Activated naive CD8-positive, alpha-beta T cell treated with anti-CD3 and anti-CD28 coated beads, Interleukin-2, amount 10 ng/mL, durations not matched to agents 7 days and 5 days (primary cell): ENCODE data around the gene USP21. TPM values are rescaled to one million over a fixed set of nuclear protein-coding genes. Genes with fewer than 3 reads are reported as not detected.

Experiments
- ATAC-seq: fragments of 150-1000 bp; cut with Tn5 transposase; one replicate; pipeline ENCODE4 v1.10.0; 2021; ENCODE audit warnings: low read depth, moderate library complexity
- POLR2A ChIA-PET: fragments of 350-600 bp; sonication (Branson Sonifier 250); formaldehyde crosslinking; loops from one replicate; lab custom pipeline; 2021; ENCODE audit warnings: antibody characterized with exemption; lab: Charles Lee
- DNase-seq: peaks from one replicate; pipeline ENCODE4 v3.0.0; 2021
- H3K27ac Mint-ChIP-seq: one replicate; pipeline ENCODE4 v1.8.0; 2022; ENCODE audit warnings: mild to moderate bottlenecking, mixed read lengths
- H3K27me3 Mint-ChIP-seq: one replicate; pipeline ENCODE4 v1.8.0; 2022; ENCODE audit warnings: mild to moderate bottlenecking, moderate library complexity, mixed read lengths
- H3K36me3 Mint-ChIP-seq: one replicate; pipeline ENCODE4 v1.8.0; 2021; ENCODE audit warnings: mild to moderate bottlenecking, mixed read lengths
- H3K4me1 Mint-ChIP-seq: one replicate; pipeline ENCODE4 v1.8.0; 2021; ENCODE audit warnings: mixed read lengths
- H3K4me3 Mint-ChIP-seq: one replicate; pipeline ENCODE4 v1.8.0; 2022; ENCODE audit warnings: mild to moderate bottlenecking, moderate library complexity, mixed read lengths
- H3K9me3 Mint-ChIP-seq: one replicate; pipeline ENCODE4 v1.8.0; 2021; ENCODE audit warnings: mixed read lengths
- total RNA-seq, 2 experiments: library from RNA; stranded (reverse); gene quantifications; one replicate each; pipeline ENCODE4 v1.2.3, GENCODE V29; 2021

Gene USP21
- total RNA-seq, 2 experiments from 2014 or later, result 40.7 to 46.8 TPM

DNA sequence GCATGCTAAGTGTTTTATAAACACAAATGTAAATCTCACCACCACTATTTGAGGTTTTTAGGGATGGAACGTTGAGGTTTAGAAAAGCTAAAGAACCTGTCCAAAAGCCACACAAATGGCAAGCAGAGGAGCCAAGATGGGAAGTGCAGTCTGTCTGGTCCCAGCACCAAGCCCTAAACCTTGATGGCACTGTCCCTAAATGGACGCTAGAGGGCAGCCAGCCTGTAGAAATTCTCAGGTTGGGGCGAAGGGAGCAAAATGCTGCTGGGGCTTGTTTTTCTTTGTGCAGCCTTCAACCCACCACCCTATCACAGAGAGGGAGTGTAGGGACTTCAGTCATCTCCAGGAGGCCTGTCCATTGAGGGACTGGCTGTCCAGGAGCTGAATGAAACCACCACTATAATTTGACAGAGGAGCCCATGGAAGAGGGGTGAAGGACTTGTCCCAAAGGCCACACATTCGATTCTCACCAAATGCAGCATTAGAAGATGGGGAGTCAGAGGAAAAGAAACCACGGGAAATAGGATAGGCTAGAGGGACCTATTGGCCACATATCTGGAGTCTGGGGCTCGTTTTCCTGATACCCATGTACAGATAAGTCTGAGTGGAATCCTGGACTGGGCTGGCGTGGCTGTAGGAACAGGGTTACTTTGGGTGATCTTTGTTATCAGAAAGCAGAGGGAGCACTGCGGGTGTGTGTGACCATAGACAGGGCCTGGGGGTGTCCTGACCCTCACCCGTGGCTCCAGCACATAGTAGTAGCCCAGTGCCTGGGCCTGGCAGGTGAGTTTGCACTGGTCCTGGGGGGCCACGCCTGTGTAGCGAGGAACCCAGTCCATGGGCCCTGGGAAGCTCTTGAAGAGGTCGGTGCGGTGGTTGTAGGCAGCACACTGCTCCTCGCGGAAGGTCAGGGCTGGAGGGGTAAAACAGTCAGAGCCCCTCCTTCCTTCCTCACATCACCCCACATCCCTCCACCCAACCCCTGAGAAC, 33.5 kb downstream of the USP21 start:
- Mint-ChIP-seq H3K4me1 (peaks cover 40% of the 10 kb centered on the region), H3K36me3 (no peaks in the 10 kb centered on the region), H3K9me3 (no peaks in the 10 kb centered on the region), H3K27me3 (no peaks in the 10 kb centered on the region), H3K27ac (peak overlapping the region; percentile 90), H3K4me3 (no peak overlapping the region)
- ATAC-seq (peak; percentile 81), DNase-seq (peak; percentile 58)
- POLR2A ChIA-PET, result interaction anchor here (0.5 to 4.1 kb wide), 7 partner anchors 10 to 70 kb away, joined by 3 to 22 read pairs (median 5); partner anchors contain the start of genes B4GALT3, NDUFS2 and TOMM40L

GRCh38 chr1:161193561-161194235, 34.4 kb downstream of the USP21 start:
- no peaks in the 10 kb centered on the region for H3K27me3 Mint-ChIP-seq
- peak overlapping the region; percentile 90 for H3K27ac Mint-ChIP-seq
- peaks cover 38% of the 10 kb centered on the region for H3K4me1 Mint-ChIP-seq
- H3K36me3 Mint-ChIP-seq, result no peaks in the 10 kb centered on the region
- no peak overlapping the region for H3K4me3 Mint-ChIP-seq
- DNase-seq (no peak), ATAC-seq (no peak)
- POLR2A ChIA-PET, result interaction anchor here (1.2 to 4.1 kb wide), 4 partner anchors 9 to 17 kb away, joined by 4 to 22 read pairs (median 6); partner anchors contain the start of genes B4GALT3 and NDUFS2
- no peaks in the 10 kb centered on the region for H3K9me3 Mint-ChIP-seq

GRCh38 chr1:161195171-161195570, 35.9 kb downstream of the USP21 start:
- no peaks in the 10 kb centered on the region for H3K27me3 Mint-ChIP-seq
- H3K4me3 Mint-ChIP-seq, result no peak overlapping the region
- POLR2A ChIA-PET, result interaction anchor here (1.7 to 1.9 kb wide), 2 partner anchors 10 to 18 kb away, joined by 4 to 7 read pairs; partner anchors contain the start of gene B4GALT3
- H3K27ac Mint-ChIP-seq, result peak overlapping the region; percentile 70
- peak; percentile 25 for ATAC-seq
- H3K4me1 Mint-ChIP-seq, result peaks cover 40% of the 10 kb centered on the region
- no peaks in the 10 kb centered on the region for H3K36me3 Mint-ChIP-seq
- DNase-seq, result no peak
- H3K9me3 Mint-ChIP-seq, result no peaks in the 10 kb centered on the region

DNA sequence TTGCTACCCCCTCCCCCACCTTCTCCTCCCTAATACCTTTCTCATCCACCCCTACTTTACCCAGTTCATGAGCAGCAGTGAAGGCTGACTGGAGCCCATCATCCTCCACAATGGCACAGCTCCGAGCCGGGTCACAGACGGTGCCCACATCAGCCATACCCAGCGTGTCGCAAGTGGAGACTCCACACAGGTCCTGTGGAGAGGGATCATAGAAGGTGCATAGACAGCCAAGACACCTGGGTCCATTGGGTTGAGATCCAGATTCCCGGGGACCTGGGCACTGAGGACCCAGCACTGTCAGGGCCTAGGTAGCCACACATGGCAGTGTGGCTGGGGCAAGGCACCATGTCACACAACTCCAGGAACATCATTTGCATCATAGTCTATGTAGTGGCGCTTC, 36.8 kb downstream of the USP21 start:
- no peak overlapping the region for H3K4me3 Mint-ChIP-seq

GRCh38 chr1:161196521-161197451, 37.5 kb downstream of the USP21 start:
- DNase-seq, result no peak
- H3K4me1 Mint-ChIP-seq, result peaks cover 55% of the 10 kb centered on the region
- H3K9me3 Mint-ChIP-seq, result no peaks in the 10 kb centered on the region
- no peak for ATAC-seq
- H3K4me3 Mint-ChIP-seq, result no peak overlapping the region
- H3K27me3 Mint-ChIP-seq, result no peaks in the 10 kb centered on the region
- no peaks in the 10 kb centered on the region for H3K36me3 Mint-ChIP-seq
- POLR2A ChIA-PET, result interaction anchor here (0.6 to 1.9 kb wide), 4 partner anchors 11 to 109 kb away, joined by 3 to 7 read pairs (median 5); no protein-coding TSS in a partner anchor
- peak overlapping the region; percentile 85 for H3K27ac Mint-ChIP-seq

More for the DNA sequence above, 36.8 kb downstream of the USP21 start:
- Mint-ChIP-seq H3K27me3 (no peaks in the 10 kb centered on the region), H3K36me3 (no peaks in the 10 kb centered on the region), H3K9me3 (no peaks in the 10 kb centered on the region), H3K27ac (no peak overlapping the region), H3K4me1 (peaks cover 50% of the 10 kb centered on the region)
- DNase-seq (no peak), ATAC-seq (no peak)
- POLR2A ChIA-PET, result no interaction called here

- Mint-ChIP-seq H3K9me3 (no peaks in the 10 kb centered on the region), H3K4me3 (no peak overlapping the region), H3K27me3 (no peaks in the 10 kb centered on the region), H3K4me1 (peaks cover 53% of the 10 kb centered on the region), H3K36me3 (peaks cover 2% of the 10 kb centered on the region), H3K27ac (peak overlapping the region; percentile 85)
- ATAC-seq, result no peak
- POLR2A ChIA-PET, result interaction anchor here (0.6 to 1.9 kb wide), 5 partner anchors 12 to 100 kb away, joined by 3 to 8 read pairs (median 7); partner anchors contain the start of gene TOMM40L
- no peak for DNase-seq
Observed at GRCh38 chr1:161197560-161198193, 38.4 kb downstream of the USP21 start.

- POLR2A ChIA-PET, result interaction anchor here (1.0 to 1.9 kb wide), 5 partner anchors 13 to 33 kb away, joined by 3 to 8 read pairs (median 7); partner anchors contain the start of genes PPOX and TOMM40L
- peaks cover 54% of the 10 kb centered on the region for H3K4me1 Mint-ChIP-seq
- H3K9me3 Mint-ChIP-seq, result no peaks in the 10 kb centered on the region
- H3K27ac Mint-ChIP-seq, result peak overlapping the region; percentile 64
- peaks cover 2% of the 10 kb centered on the region for H3K36me3 Mint-ChIP-seq
- ATAC-seq (no peak), DNase-seq (no peak)
- H3K4me3 Mint-ChIP-seq, result no peak overlapping the region
- H3K27me3 Mint-ChIP-seq, result no peaks in the 10 kb centered on the region
Observed at GRCh38 chr1:161198194-161198896, 39.0 kb downstream of the USP21 start.

DNA sequence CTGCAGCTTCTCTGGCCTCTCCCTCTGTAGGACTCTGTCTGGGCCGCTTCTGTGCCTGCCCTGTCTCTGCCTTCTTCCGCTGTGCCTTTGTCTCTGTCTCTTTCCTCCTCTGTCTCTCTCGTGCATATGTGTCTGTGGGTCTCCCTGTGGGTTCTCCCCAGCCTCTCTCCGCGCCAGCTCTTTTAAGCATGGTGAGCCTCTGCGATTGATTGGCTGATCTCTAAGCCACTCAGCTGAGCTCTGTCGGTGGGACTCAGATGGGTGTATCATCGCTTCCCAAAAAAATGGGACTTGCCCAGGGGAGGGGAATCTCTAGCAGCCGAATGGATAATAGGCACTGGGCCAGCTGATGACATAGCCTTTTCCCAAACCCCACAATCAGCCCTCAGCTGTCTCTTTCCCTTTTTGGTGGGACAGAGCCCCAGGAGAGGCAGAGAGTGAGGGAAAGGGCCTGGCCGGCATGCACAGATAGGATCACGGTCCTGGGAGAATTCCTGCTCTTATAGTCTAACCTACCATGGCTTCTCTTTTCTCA, 39.7 kb downstream of the USP21 start, which contains the start of gene ADAMTS4:
Gene ADAMTS4 (minus strand): TSS at position 158 of the 535 bp plus-strand sequence. CDS start 427 bp downstream, outside the sequence.
- DNase-seq (no peak), ATAC-seq (no peak)
- H3K27ac Mint-ChIP-seq, result peak within 1 kb of the TSS; percentile 97
- H3K27me3 Mint-ChIP-seq, result no peaks in the 10 kb centered on the region
- no peaks in the 10 kb centered on the region for H3K9me3 Mint-ChIP-seq
- POLR2A ChIA-PET, result interaction anchor here (1.0 to 1.7 kb wide), 4 partner anchors 17 to 33 kb away, joined by 3 to 8 read pairs (median 6); partner anchors contain the start of genes PPOX and TOMM40L
- H3K4me3 Mint-ChIP-seq, result peak within 1 kb of the TSS; percentile 76
- H3K36me3 Mint-ChIP-seq, result peaks cover 2% of the 10 kb centered on the region
- H3K4me1 Mint-ChIP-seq, result peaks cover 58% of the 10 kb centered on the region

DNA sequence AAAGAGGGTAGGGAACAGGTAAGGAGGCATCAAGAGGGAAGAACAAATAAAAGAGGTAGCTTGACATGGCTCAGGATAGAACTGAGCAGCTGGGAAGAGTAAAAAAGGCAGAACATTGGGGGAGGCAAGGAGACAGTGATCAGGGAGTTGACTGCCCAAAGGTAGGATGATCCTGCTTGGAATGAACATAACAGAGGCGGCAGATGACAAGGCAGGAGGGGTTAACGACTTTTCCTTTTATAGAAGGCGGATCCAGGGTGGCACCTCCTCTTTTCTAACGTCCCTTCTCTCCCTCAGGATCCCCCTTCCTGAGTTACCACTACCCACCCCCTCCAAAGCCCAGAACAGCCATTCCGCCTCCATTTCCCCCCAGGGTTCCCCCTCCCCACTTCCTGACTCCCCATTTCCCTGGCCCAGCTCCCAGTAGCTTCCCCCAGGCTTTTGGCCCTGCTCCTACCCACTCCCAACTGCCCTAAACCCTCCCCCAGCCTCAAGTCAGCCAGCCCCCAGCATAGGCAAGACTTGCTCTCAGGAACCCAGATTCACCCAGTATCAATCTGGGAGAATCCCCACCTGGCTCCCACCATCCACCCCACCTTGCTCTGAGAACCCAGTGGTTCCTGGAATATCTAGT, 40.3 kb downstream of the USP21 start:
- POLR2A ChIA-PET, result interaction anchor here (1.4 kb wide), 2 partner anchors 26 to 34 kb away, joined by 6 to 8 read pairs; partner anchors contain the start of genes PPOX and TOMM40L
- ATAC-seq, result no peak

GRCh38 chr1:161200421-161200991, 41.2 kb downstream of the USP21 start:
- no peak for DNase-seq
- POLR2A ChIA-PET, result interaction anchor here (0.6 to 4.9 kb wide), 6 partner anchors 9 to 105 kb away, joined by 3 to 53 read pairs (median 7); partner anchors contain the start of gene TOMM40L
- Mint-ChIP-seq H3K4me3 (peak overlapping the region; percentile 76), H3K9me3 (no peaks in the 10 kb centered on the region), H3K27ac (peak overlapping the region; percentile 97), H3K27me3 (no peaks in the 10 kb centered on the region), H3K4me1 (peaks cover 62% of the 10 kb centered on the region), H3K36me3 (peaks cover 13% of the 10 kb centered on the region)
- peak; percentile 14 for ATAC-seq

More for the DNA sequence above, 40.3 kb downstream of the USP21 start:
- no peaks in the 10 kb centered on the region for H3K9me3 Mint-ChIP-seq
- H3K27ac Mint-ChIP-seq, result peak overlapping the region; percentile 97
- peaks cover 9% of the 10 kb centered on the region for H3K36me3 Mint-ChIP-seq
- no peak for DNase-seq
- peak overlapping the region; percentile 76 for H3K4me3 Mint-ChIP-seq
- H3K27me3 Mint-ChIP-seq, result no peaks in the 10 kb centered on the region
- peaks cover 63% of the 10 kb centered on the region for H3K4me1 Mint-ChIP-seq
